T-helper 2 cell treated with Interferon-gamma antibody and Interleukin-4, amounts not matched to agents 5 μg/mL and 100 μg/mL, for 36 hours (primary cell): ENCODE measurements around the gene KLHL1.

Experiments used
- DNase-seq: peaks from one replicate; pipeline ENCODE4 v3.0.0; 2021; ENCODE audit warnings: low spot score
- H3K27ac Mint-ChIP-seq: one replicate; pipeline ENCODE4 v1.8.0; 2021; ENCODE audit warnings: mild to moderate bottlenecking, mixed read lengths
- H3K27me3 Mint-ChIP-seq: one replicate; pipeline ENCODE4 v1.8.0; 2021; ENCODE audit warnings: low read depth, mixed read lengths
- H3K36me3 Mint-ChIP-seq: one replicate; pipeline ENCODE4 v1.8.0; 2021; ENCODE audit warnings: low read depth, mixed read lengths
- H3K4me1 Mint-ChIP-seq: one replicate; pipeline ENCODE4 v1.8.0; 2021; ENCODE audit warnings: low read depth, mixed read lengths
- H3K4me3 Mint-ChIP-seq: one replicate; pipeline ENCODE4 v1.8.0; 2022; ENCODE audit warnings: mild to moderate bottlenecking, moderate library complexity, mixed read lengths
- H3K9me3 Mint-ChIP-seq: one replicate; pipeline ENCODE4 v1.8.0; 2021; ENCODE audit warnings: mixed read lengths

The KLHL1 gene

DNA sequence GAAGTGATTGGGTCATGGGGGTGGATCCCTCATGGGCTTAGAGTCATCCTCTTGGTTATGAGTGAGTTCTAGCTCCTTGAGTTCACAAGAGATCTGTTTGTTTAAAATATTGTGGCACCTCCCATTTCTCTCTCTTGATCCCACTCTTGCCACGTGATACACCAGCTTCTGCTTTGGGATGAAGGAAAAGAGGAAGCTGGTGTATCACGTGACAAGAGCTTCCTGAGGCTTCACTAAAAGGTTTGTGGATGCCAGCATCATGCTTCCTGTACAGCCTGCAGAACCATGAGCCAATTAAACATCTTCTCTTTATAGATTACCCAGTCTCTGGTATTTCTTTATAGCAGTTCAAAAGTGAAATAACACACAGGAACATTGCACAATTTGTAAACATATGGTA, 353.2 kb downstream of the KLHL1 start:
- H3K27ac Mint-ChIP-seq = no peak overlapping the region
- H3K4me1 Mint-ChIP-seq = no peaks in the 10 kb centered on the region
- no peaks in the 10 kb centered on the region for H3K36me3 Mint-ChIP-seq
- no peak for DNase-seq
- peaks cover 10% of the 10 kb centered on the region for H3K9me3 Mint-ChIP-seq
- H3K4me3 Mint-ChIP-seq = no peak overlapping the region
- no peaks in the 10 kb centered on the region for H3K27me3 Mint-ChIP-seq

DNA sequence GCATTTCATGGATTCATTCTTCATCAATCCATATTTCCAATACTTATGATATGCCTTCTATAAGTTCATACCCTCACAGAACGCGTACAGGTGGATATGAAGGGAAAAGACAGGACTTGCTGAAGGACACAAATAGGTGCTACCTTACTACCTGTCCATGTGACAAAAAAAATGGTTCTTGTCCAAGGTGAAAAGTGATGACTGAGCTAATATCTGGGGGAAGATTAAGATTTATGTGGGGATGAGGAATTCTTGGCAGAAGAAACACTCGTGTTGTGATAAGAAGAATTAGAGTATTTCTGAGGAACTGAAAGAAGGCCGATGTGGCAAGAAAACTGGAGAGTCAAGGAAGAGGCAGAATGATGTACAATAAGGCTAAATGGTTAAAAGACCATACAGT, 357.0 kb downstream of the KLHL1 start:
- no peaks in the 10 kb centered on the region for H3K27me3 Mint-ChIP-seq
- no peak for DNase-seq
- peaks cover 20% of the 10 kb centered on the region for H3K9me3 Mint-ChIP-seq

DNA sequence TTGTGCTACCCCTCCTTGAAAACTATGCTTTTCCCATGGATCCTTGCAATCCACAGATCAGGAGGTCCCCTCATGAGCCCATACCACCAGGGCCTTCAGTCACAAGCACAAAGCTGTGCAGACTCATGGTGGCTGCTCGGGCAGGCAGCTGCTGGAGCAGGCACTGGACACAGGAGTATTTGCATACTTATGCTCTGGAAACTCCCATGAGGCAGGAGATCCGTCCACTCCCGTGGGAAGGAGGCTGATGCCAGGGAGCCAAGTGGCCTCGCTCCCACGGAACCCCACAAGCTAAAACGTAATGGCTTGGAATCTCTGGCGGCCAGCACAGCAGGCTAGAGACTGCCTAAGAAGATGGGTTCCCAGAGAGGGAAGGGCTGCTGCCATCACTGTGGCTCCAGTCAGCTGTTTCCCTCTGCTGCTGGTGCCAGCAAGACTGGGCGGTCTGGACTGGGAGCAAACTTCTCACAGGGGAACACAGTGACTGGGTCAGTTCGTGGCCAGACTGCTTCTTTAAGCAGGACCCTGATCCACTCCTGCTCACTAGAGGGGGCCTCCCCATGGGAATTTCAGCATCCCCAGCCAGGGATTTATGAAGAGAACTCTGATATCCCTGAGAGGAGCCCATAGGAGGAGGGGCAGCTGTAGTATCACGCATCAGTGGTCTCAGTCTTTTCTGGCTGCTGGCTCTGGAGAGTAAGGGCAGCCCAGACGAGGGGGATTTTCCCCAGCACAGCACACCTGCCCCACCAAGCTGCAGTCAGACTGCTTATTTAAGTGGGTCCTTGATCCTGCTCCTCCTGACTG, 370.9 kb downstream of the KLHL1 start:
- H3K27me3 Mint-ChIP-seq = no peaks in the 10 kb centered on the region
- peaks cover 32% of the 10 kb centered on the region for H3K9me3 Mint-ChIP-seq
- no peak overlapping the region for H3K4me3 Mint-ChIP-seq
- H3K36me3 Mint-ChIP-seq = no peaks in the 10 kb centered on the region
- H3K27ac Mint-ChIP-seq = no peak overlapping the region
- H3K4me1 Mint-ChIP-seq = no peaks in the 10 kb centered on the region
- DNase-seq = no peak

More for the DNA sequence above, 357.0 kb downstream of the KLHL1 start:
- Mint-ChIP-seq H3K4me1 (no peaks in the 10 kb centered on the region), H3K36me3 (no peaks in the 10 kb centered on the region), H3K4me3 (no peak overlapping the region), H3K27ac (no peak overlapping the region)

DNA sequence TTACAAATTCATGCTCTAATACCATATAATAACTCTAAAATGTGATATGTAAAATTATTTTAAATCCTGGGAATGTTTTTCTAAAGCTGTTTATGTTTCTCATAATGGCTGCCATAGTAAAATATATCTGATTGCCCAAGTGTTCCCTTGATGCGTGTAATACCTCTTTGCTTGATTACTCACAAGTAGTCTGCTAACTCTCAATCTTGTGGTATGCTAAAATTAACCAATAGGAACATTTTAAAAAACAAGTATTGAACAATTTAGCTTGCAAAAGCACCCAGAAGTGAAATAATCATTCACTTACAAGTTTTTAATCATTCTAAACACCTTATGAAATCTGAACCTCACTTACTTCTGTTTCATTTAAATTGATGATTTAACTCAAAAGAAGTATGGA, 386.6 kb downstream of the KLHL1 start:
- DNase-seq = no peak
- Mint-ChIP-seq H3K4me1 (no peaks in the 10 kb centered on the region), H3K9me3 (peaks cover 22% of the 10 kb centered on the region), H3K27me3 (no peaks in the 10 kb centered on the region), H3K27ac (no peak overlapping the region), H3K36me3 (no peaks in the 10 kb centered on the region), H3K4me3 (no peak overlapping the region)

DNA sequence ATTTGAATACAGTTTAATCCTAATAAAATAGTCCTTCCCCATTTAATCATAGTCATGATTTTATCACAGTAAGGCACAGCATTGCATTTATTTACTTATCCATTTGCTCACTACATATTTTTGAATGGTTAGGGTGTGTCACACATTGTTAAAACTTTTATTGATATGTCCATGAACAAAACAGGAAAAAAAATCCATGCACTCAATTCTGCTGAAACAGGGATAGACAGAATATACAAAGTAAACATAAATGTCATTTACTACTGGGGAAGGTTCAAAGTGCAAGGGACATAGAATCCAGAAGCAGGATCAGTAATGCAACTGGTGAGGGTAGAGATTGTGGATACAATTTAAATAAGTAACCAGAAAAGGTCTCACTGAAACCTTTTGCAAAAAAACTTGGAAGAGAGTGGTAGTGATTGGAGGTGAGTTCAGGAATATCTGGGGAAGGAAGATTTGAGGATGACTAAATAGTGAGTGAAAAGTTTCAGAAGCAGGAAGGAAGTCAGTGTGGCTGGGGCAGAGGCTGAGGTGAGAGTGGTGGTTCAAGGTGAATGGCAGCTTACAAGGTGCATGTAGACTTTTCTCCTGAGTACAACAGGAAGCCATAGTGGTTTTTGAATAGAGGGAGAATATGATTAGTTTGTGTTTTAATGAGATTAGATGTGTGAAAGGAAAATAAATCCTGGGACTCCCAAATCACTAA, 387.8 kb downstream of the KLHL1 start:
- no peak overlapping the region for H3K4me3 Mint-ChIP-seq
- no peaks in the 10 kb centered on the region for H3K27me3 Mint-ChIP-seq
- H3K4me1 Mint-ChIP-seq = no peaks in the 10 kb centered on the region
- H3K36me3 Mint-ChIP-seq = no peaks in the 10 kb centered on the region
- peaks cover 29% of the 10 kb centered on the region for H3K9me3 Mint-ChIP-seq
- no peak overlapping the region for H3K27ac Mint-ChIP-seq
- DNase-seq = no peak

DNA sequence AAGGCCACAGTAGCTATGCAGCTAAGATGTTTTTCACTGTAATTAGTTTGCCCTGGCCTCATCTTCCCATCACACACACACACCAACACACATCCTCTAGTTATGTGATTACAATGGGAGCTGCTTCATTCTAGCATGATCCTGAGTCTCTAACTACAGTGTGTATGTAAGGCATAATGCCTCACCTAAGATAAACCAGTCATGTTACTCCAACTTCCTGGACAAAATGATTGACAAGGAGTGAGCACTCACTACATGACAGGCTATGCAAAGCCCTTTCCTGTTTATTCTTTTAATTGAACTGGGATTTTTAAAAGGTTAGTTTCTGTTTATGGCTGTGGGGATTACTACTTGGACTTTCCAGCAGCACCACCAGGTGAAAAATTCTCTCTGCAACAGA, 401.4 kb downstream of the KLHL1 start:
- Mint-ChIP-seq H3K4me1 (no peaks in the 10 kb centered on the region), H3K4me3 (no peak overlapping the region), H3K36me3 (no peaks in the 10 kb centered on the region), H3K9me3 (peaks cover 13% of the 10 kb centered on the region), H3K27ac (no peak overlapping the region), H3K27me3 (no peaks in the 10 kb centered on the region)
- DNase-seq = no peak

DNA sequence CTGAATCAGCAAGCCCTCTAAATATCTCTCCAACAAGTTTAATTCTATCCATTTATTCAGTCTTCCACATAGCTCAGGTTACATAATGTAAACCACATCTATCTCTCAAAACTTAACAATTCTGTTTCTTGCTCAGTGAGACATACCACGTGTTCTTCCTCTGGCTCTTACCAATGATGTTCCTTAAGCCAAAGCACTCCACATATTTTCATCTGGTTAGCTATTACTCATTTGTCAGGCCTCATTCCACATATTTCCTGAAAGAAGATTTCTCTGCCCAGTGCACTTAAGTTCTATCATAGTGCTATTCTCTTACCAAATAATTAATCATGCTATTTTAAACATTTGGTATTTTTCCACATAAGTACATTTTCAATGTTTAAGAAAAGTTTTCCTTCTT, 403.9 kb downstream of the KLHL1 start:
- no peaks in the 10 kb centered on the region for H3K27me3 Mint-ChIP-seq
- no peak overlapping the region for H3K27ac Mint-ChIP-seq
- peaks cover 25% of the 10 kb centered on the region for H3K9me3 Mint-ChIP-seq
- H3K36me3 Mint-ChIP-seq = no peaks in the 10 kb centered on the region
- H3K4me1 Mint-ChIP-seq = no peaks in the 10 kb centered on the region
- DNase-seq = no peak
- no peak overlapping the region for H3K4me3 Mint-ChIP-seq

DNA sequence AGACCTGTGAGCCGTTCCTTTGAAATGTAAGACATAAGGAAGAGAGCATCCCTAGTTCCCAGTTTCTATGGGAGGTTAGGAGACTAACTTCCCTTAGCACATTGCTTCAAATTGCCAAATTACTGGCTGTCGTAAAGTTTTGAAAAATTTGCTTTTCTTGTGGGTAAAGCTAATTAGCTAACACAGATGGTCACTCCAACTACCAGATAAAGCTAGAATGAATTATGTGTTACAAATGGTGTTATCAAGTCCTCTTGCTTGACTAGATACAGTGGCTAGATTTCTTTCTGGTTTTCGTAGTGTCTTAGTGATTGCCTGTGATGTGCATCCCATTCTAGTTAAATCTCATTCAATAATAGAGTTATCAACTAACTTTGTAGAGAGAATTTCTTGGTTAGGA, 417.3 kb downstream of the KLHL1 start:
- Mint-ChIP-seq H3K36me3 (no peaks in the 10 kb centered on the region), H3K27me3 (no peaks in the 10 kb centered on the region), H3K4me1 (no peaks in the 10 kb centered on the region), H3K27ac (no peak overlapping the region), H3K4me3 (no peak overlapping the region), H3K9me3 (peaks cover 5% of the 10 kb centered on the region)
- DNase-seq = no peak

DNA sequence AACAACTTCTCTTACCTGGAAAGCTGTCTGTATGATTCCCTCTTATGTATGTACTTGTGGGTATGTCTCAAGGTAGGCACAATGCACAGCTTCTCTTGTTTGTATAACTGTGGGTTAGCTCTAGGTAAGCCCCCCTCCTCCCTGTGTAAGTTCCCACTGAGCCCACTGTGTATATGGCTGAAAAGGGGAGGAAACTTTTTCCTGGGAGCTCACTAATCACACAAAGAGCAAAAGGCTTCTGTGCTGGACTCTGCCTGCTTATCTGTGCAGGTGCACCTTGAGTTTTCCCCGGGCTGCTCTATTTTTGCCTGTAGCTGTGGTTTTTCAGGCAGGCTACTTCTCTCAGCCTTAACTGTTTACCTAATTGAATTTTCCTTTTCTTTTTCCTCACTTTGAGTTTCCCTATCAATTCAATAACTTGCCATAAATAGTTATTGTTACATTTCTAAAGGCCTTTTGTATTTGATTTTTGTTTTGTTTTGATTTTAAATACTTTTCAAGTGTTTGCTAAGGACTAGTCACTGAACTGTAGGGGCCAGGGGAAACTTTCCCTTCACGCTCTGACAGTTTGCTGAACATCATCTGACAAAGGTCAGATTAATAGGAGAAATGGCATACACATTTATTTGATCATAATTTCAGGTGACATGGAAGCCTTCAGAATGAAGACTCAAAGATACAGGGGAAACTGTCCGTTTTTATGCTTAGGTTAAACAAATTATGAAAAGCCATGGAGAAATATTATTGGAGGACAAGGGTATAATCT, 424.1 kb downstream of the KLHL1 start:
- no peaks in the 10 kb centered on the region for H3K4me1 Mint-ChIP-seq
- H3K9me3 Mint-ChIP-seq = peaks cover 5% of the 10 kb centered on the region
- no peaks in the 10 kb centered on the region for H3K36me3 Mint-ChIP-seq
- H3K4me3 Mint-ChIP-seq = no peak overlapping the region
- DNase-seq = no peak
- H3K27ac Mint-ChIP-seq = no peak overlapping the region
- H3K27me3 Mint-ChIP-seq = no peaks in the 10 kb centered on the region

DNA sequence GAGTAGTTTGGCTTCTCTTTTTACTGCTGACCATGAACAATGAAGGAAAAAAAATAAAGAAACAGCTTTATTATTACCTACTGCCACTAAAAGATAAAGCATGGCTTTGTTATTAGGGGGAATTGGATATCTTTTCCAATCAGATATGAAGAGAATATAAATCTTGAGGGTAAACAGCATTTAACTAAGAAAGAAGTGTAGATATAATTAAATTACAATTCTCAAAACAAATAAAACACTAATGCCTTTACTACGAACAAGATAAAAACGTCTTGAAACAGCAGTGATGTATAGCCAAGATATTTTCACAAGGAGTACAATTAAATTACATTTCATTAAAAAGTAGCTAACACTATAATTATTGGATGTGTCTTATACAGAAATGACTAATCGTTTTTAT, 426.5 kb downstream of the KLHL1 start:
- Mint-ChIP-seq H3K27me3 (no peaks in the 10 kb centered on the region), H3K27ac (no peak overlapping the region), H3K4me3 (no peak overlapping the region), H3K36me3 (no peaks in the 10 kb centered on the region), H3K9me3 (peaks cover 13% of the 10 kb centered on the region), H3K4me1 (no peaks in the 10 kb centered on the region)
- DNase-seq = no peak

DNA sequence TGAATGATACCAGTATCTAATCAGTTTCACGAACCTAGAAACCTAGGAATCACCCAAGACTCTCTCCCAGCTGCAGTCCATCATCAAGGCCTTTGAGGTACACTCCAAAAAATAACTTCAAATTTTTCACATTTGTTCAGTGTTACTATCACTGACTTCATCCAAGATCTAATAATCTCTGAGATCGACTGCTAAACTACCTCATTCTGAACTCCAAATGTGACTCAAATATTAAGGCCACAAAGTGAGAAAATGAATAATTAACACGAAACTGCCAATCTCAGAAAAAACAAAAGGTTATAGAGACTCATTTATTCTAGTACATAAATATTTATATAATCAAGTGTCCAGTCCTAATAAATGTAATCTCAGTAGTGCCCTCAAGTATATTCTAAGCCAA, 430.9 kb downstream of the KLHL1 start:
- no peak for DNase-seq
- no peaks in the 10 kb centered on the region for H3K27me3 Mint-ChIP-seq
- H3K9me3 Mint-ChIP-seq = peaks cover 21% of the 10 kb centered on the region
- no peaks in the 10 kb centered on the region for H3K4me1 Mint-ChIP-seq
- H3K36me3 Mint-ChIP-seq = no peaks in the 10 kb centered on the region
- no peak overlapping the region for H3K4me3 Mint-ChIP-seq
- H3K27ac Mint-ChIP-seq = no peak overlapping the region

DNA sequence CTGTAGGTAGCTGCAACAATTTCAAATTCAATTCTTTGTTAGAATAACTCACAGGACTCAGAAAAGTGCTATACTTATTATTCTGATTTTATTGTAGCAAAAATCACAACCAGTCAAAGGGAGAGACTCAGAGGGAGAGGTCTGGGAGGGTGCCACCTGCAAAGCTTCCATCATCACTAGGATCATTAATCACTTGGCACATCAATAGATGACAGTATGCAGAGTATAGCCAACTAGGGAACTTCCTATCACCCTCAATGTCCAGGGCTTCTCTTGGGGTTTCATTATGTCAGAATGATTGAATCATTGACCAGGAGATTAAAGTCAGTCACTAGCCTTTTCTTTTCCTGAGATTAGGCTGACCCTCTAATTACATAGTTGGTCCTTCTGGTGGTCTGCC, 432.0 kb downstream of the KLHL1 start:
- H3K36me3 Mint-ChIP-seq = no peaks in the 10 kb centered on the region
- H3K9me3 Mint-ChIP-seq = peaks cover 26% of the 10 kb centered on the region
- no peak overlapping the region for H3K4me3 Mint-ChIP-seq
- H3K4me1 Mint-ChIP-seq = no peaks in the 10 kb centered on the region
- H3K27ac Mint-ChIP-seq = no peak overlapping the region
- H3K27me3 Mint-ChIP-seq = no peaks in the 10 kb centered on the region
- DNase-seq = no peak

DNA sequence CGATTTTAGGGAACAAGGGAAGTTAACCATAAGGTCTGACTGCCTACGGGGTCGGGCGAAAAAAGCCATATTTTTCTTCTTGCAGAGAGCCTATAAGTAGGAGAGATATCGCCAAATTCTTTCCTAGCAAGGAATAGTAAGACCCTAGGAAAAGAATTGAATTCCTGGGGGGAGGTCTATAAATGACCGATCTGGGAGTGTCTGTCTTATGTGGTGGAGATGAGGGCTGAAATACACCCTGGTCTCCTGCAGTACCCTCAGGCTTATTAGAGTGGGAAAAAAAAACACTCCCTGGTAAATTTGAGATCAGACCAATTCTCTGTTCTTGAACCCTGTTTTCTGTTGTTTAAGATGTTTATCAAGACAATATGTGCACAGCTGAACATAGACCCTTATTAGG, 448.1 kb downstream of the KLHL1 start:
- Mint-ChIP-seq H3K9me3 (peaks cover 41% of the 10 kb centered on the region), H3K27me3 (no peaks in the 10 kb centered on the region), H3K4me1 (no peaks in the 10 kb centered on the region), H3K36me3 (no peaks in the 10 kb centered on the region), H3K4me3 (no peak overlapping the region), H3K27ac (no peak overlapping the region)
- no peak for DNase-seq

DNA sequence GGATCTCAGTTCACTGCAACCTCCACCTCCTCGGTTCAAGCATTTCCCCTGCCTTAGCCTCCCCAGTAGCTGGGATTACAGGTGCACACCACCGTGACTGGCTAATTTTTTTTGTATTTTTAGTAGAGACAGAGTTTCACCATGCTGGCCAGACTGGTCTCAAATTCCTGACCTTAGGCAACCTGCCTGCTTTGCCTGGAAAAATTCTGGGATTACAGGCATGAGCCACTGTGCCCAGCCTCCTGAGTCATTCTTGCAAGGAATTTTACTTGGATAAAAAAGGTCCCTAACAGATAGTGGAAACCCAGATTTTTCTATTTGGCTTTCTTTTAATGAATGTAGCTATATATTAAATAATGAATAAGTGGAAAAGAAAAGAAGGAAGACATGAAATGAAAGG, 450.6 kb downstream of the KLHL1 start:
- Mint-ChIP-seq H3K4me3 (no peak overlapping the region), H3K4me1 (no peaks in the 10 kb centered on the region), H3K9me3 (peaks cover 44% of the 10 kb centered on the region), H3K27ac (no peak overlapping the region), H3K27me3 (no peaks in the 10 kb centered on the region), H3K36me3 (no peaks in the 10 kb centered on the region)
- DNase-seq = no peak
